HG02970 (cell line): ENCODE measurements around the gene ATP11B.
"Not testable (repeated sequence)": the region's sequence is repeated elsewhere in the genome, so short reads cannot be mapped to it uniquely, and the experiment has no call there.

ENCODE experiments used
- ATAC-seq: cut with Tn5 transposase; IDR thresholded peaks from one replicate; pipeline ENCODE4 v1.9.1; 2021; ENCODE audit warnings: mild to moderate bottlenecking, moderate library complexity, moderate number of reproducible peaks; ENCODE audit not compliant: unreplicated experiment, low FRiP score

ATP11B gene

GRCh38 chr3:182794455-182795388 lies 1.4 kb downstream of the ATP11B start:
- ATAC-seq, result no peak

- ATAC-seq, result no peak
Measured at GRCh38 chr3:182795389-182795782, 2.1 kb downstream of the ATP11B start.

GRCh38 chr3:182796310-182796709 lies 3.0 kb downstream of the ATP11B start:
- ATAC-seq, result no peak

- no peak for ATAC-seq
Measured at GRCh38 chr3:182797876-182798275, 4.6 kb downstream of the ATP11B start.

GRCh38 chr3:182799143-182799542 lies 5.8 kb downstream of the ATP11B start:
- ATAC-seq, result not testable (repeated sequence)

GRCh38 chr3:182800508-182800907 lies 7.2 kb downstream of the ATP11B start:
- ATAC-seq, result no peak

GRCh38 chr3:182802413-182803390 lies 9.4 kb downstream of the ATP11B start:
- ATAC-seq, result no peak

GRCh38 chr3:182803596-182803995 lies 10.3 kb downstream of the ATP11B start:
- ATAC-seq, result no peak

GRCh38 chr3:182807061-182807460 lies 13.8 kb downstream of the ATP11B start:
- no peak for ATAC-seq

- ATAC-seq, result no peak
Measured at GRCh38 chr3:182808041-182808770, 14.9 kb downstream of the ATP11B start.

- ATAC-seq, result no peak
Measured at GRCh38 chr3:182809531-182809930, 16.2 kb downstream of the ATP11B start.

GRCh38 chr3:182810574-182811268 lies 17.4 kb downstream of the ATP11B start:
- ATAC-seq, result no peak

GRCh38 chr3:182811269-182811596 lies 17.9 kb downstream of the ATP11B start:
- no peak for ATAC-seq

- no peak for ATAC-seq
Measured at GRCh38 chr3:182812123-182812522, 18.8 kb downstream of the ATP11B start.

- ATAC-seq, result no peak
Measured at GRCh38 chr3:182814419-182815062, 21.2 kb downstream of the ATP11B start.

- no peak for ATAC-seq
Measured at GRCh38 chr3:182816181-182816580, 22.9 kb downstream of the ATP11B start.

GRCh38 chr3:182818296-182818978 lies 25.1 kb downstream of the ATP11B start:
- ATAC-seq, result no peak

- ATAC-seq, result no peak
Measured at GRCh38 chr3:182821221-182821981, 28.1 kb downstream of the ATP11B start.
